Raji (cell line): ENCODE data around the gene SLC7A1.

Source experiments
- POLR2A ChIP-seq: IDR thresholded peaks from 2 replicates; pipeline ENCODE4 v1.6.1; 2011; ENCODE audit warnings: low read depth, low read length, control low read depth; ENCODE audit not compliant: insufficient read depth

Gene SLC7A1

DNA sequence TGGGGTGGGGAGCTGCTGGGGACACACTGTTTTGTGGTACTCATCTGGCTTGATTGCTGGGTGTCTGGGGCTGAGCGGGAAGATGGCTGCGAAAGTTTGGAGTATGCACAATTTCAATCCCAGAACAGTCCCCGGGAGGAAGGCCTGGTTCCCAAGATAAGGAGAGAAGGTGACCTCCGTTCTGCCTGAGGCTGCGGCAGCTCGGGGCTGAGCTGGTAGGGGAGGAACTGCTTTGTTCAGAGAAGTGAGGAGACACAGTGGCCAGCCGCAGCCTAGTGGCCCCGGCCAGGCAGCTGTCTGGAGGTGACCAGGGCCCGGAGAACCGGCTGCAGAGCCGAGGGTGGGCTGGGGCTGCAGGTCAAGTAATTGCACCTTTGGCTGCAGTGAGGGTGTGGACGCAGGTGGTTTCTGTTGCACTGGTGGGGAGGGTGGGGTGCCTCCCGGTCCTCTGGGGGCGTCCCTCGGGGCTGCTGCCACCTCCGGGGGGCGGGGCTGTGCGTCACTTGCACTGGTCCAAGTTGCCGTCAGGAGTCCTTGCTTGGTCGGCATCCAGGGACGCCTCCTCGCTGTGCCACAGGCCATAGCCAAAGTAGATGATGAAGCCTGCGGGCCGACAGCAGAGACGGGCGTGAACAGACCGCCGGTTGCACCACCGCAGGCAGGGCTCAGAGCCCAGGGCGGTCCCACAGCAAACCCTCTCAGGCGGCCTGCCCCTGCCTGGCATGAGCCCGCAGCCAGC, 81.3 kb downstream of the SLC7A1 start:
- TF ChIP-seq POLR2A = no peak

DNA sequence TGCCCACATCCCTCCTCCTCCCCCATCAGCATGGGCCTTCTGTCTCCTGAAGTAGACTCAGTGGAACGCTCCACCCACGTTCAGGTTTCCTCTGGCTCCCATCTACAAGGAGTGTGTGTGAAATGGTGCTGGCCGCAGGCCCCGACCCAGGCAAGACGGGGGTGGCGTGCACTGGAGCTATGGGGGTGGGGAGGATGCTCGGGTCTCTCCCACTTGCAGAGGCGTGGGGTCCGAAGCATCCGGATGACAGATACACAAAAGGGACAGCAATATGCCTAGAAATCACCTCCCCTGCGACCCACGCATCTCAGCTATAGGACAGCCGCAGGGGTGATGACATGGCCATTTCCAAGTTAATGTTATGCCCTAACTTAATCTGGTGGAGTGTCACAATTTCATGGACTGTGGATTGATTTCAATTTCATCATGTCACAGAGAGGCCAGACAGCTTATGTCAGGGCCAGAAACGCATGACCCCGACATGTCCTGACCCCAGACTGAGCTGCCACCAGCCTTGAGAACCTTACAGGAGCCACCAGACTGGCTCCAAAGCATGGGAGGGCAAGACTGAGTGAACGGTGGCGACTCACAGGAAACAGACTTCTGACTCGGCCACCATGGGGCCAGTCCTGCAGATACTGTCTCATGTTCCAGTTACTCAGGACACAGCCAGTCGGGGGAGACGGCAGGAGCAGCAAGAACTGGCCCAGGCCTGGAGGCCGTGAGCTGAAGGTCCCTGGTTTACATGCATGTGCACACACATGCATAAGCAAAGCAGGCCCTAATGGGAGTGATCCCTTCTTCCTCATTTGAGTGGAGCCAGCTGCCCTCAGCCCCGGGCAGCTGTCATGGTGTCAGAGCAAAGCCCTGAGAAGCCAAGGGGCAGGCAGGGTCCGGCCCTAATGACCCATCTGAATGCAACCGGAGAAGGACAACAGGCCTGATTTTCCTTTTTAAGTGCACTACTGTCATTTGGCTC, 82.2 kb downstream of the SLC7A1 start:
- TF ChIP-seq POLR2A = no peak

DNA sequence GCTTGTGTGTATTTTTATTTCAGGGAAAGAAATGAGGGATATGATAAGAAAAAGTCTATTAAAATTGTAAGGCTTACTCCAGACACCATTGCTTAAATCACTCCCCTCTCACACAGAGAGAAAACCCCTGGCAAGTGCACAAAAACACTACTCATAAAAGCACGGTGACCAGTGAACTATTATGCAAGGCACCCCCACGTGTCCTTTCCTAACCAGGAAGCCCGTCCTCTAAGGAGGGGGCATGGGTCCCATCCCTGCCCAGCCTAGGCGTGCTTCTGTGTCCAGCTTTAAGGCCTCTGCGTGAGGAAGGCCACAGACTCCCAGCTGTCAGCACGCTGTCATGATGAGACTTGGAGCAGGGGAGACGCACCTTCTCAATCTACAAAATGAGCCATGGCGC, 83.5 kb downstream of the SLC7A1 start:
- TF ChIP-seq POLR2A = no peak

DNA sequence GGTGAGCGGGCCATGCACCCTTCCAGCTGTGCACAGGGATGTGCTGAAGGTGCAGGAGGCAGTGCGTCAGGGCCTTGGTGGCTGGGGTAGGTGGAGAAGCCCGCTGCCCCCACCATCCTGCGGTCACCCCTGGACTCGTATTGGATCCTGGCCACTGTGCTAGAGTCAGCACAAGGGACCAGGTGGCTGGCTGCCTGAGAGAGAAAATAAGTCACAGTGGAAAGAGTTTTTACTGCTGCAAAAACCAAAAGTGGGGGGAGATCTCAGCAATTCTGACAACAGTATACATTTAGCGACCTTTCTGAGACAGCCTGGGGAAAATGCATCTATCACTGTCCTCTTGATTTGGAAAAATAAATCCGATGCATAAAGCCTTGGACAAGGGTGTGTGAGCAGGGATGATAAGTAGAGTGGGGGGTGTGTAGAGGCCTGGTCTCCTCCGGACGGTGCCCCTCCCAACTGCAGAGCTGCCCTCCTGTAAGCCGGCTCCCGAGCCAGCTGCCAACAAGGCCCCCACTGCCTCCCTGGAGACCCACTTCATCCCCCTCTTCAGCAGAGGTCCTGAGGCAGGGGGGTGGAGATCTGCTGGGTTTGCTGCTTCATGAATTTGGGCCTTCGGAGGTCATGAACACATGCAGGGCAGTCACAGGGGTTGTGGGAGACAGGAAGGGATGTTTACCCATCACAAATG, 84.2 kb downstream of the SLC7A1 start:
- no peak for TF ChIP-seq POLR2A

DNA sequence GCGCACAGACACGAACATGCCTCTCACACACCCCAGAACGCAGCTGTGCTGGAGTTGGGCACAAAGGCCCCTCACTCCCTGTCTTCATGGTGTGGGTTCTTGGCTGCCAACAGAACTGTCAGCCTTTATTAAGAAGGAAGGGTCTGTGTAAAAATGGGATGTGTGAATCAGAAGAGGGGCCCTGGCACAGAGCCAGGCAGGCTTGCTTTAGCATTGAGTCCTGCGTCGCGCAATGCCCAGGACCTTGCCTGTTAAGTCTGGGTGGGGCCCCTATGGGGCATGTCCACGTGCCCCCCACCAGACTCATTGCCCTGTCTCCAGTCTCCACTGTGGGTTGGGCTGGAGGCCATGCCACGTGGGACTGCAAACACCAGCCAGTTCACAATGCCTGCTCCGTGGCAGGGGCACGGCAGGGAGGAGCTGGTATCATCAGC, 84.8 kb downstream of the SLC7A1 start:
- no peak for TF ChIP-seq POLR2A

DNA sequence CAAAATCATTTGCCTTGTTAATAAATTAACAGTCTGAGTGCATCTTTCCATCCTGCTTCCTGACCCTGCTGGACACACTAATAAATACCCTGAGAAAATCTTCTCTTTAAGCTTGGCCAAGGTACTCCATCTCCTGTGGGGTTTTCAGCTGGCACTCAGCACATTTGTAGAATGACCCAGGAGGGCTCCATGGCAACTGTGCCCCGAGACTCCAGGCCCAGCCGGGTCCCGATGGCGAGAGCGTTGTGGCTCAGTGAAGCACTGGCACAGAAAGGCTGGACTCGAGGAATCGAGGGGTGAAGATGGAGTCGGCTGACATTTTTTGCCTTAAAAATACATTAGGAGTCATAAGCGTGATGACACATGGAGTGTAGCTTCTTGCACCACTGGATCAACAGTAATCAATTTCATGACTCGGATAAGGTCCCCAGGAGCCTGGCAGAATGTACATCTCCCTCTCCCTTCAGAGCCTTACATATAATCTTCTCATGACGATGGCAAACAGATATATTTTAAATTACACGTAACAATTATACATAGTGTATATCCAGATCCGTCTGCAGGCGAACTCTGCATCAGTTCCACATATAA, 85.4 kb downstream of the SLC7A1 start:
- TF ChIP-seq POLR2A = no peak

DNA sequence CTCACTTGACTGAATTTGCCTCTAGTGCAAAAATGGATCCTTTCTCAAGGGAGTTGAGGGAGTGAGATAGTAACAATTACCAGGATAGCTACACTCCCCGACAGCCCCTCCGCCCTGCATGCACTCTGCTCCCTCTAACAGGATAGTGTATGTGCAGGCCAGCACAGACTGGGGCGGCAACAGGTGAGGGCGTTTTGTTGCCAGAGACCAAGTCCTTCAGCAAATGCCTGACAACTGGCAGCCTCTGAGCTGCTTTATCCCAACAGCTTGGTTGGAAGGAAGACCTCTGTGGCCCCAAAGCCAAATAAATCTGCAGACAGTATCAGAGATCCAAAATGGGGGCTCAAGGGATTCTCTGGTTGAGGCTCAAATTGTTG, 86.6 kb downstream of the SLC7A1 start:
- TF ChIP-seq POLR2A = no peak

DNA sequence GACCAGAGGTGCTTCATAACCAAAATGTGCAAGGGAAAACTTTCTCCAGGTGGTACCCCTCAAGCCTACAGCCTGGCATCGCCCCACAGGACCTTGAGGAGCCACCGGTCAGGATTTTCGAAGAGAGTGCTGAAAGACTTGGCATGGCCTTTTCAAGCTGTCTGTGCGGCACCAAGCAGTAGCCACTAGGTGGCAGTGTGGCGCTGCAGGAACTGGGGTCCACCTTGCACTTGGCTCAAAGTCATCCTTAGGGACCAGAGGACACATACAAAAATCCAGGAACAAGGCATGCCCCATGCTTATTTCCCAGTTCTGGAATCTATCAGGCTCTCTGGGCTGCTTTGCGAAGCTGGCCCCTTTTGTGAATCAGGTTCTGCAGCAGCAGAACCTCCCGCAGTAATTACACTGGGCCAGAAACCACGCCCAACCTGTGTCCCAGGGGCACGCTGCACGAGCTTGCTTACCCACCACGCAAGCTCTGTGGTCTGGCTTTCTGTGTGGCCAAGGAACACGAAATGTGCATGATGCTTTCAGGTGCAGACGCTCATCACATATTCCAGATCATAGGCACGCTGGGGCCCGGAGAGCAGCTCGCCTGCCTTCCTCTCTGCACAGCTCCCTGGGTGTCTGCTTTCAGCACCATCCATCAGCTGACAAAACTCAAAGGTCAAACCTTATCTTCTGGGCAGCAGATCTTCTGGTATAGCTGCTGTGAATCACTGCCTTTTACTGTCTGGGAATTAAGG, 87.2 kb downstream of the SLC7A1 start:
- TF ChIP-seq POLR2A = no peak

DNA sequence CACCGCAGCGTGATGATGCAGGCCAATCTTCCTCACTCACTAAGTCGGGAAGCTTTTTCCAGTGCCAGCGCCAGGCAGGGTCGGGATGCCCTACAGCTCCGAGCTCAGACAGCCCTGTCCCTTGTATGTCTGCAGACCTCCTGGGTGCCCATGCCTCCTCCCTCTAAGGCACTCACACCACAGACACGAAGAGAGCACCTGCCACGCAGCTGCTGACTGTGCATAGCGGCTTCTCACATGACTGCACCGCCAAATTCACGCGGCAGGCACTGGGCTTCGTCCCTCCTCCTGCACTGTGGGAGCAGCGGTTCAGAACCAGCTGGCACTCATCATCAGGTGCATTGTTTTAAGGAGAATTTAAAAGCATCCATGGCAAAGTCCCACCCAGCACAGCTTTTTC, 88.1 kb downstream of the SLC7A1 start:
- no peak for TF ChIP-seq POLR2A

DNA sequence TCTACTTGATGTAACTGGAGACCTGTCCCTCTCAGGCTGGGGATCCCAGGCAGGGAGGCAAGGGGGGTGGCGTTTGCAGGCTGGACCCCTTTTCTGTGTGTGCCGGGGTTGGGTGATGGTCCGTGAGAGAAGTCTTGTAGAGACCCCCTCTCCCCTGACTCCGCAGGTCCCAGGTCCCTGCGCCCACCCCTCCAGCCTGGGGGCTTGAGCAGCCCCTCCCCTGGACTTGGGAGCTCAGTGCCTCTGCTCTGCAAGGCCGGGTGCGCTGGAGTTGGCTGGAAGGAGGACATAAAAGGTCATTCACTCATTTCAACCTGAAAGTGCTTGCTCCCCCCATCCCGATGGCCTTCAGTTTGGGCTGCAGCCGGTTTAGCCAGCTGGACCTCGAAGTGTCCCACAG, 89.5 kb downstream of the SLC7A1 start:
- no peak for TF ChIP-seq POLR2A

DNA sequence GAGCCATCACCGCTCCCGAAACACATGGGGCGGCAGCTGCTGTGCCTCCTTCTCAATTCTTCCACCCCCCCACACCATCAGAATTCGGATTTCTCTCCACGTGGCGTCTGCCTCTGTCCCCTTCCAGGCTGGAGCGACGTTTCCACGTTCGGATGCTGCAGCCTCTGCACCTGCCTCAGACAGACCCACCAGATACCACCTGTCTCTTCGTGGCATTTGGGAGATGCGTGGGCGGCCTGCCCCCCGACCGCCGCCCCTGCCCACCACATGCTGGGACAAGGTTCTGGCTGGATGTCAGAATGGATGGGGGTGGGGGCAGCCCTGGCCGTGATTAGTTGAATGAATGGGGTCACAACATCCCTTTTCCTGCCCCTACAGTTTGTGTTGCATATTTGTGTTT, 90.0 kb downstream of the SLC7A1 start:
- TF ChIP-seq POLR2A = no peak

DNA sequence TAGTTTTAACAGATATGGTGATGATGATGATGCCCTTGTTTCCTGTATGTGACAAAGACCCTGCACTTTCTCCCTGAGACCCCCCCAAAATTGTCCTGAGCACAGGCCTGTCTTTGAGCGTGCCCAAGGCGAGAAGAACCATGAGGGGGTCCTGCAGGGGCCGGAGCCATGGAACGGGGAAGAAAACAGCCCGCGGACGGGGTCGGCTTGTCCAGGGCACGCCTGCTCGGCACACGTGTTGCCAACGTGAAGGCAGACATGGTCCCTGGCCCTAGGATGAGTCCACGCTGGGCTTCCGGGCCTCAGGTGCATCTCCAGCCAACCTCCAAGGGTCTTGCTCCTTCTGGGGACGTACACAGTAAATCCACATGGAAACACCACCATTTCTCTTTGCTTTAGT, 90.8 kb downstream of the SLC7A1 start:
- TF ChIP-seq POLR2A = no peak

DNA sequence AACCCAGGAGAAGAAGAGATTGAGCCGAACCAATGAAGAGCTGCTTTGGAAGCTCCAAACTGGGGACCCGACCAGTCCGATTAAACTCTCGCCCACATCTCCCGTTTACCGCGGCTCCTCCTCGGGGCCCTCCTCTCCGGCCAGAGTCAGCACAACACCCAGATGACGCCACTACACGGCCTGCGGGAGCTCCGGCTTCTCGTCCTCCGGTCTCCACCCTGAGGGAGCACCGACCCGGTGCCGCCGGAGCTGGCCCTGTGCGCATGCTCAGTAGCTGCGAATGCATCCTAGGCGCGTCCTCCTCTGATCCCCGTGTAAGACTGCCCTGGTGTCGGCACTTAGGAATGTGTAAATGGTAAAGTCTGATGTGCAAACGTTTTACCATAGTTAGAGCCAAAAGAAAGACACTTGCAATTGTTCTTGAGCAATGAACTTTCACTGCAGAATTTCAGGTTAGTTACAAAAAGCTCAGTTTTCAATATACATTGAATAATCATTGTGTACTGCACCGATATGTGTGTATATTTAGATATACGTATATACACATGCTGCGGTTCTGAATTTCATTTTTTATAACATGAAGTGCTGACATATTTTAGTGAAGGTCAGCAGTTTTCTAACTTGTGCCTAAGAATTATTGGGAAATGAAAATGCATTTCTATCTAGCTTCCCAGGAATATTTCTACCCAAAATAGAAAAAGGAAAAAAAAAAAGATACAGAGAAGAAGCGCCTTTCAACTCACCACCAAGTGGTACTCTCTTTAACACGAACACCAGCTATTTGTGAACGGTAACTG, 92.2 kb downstream of the SLC7A1 start:
- no peak for TF ChIP-seq POLR2A
